NCI-H128 (cell line): ENCODE results near the gene ERLIN1.
"Not testable (repeated sequence)": the region's sequence is repeated elsewhere in the genome, so short reads cannot be mapped to it uniquely, and the experiment has no call there.

Experiments used
- DNase-seq: peaks from one replicate; lab custom pipeline; 2025; ENCODE audit not compliant: unreplicated experiment; lab: John Stamatoyannopoulos, UW

The ERLIN1 gene

GRCh38 chr10:100138921-100139496 is 46.8 kb downstream of the ERLIN1 start:
- DNase-seq = no peak

DNA sequence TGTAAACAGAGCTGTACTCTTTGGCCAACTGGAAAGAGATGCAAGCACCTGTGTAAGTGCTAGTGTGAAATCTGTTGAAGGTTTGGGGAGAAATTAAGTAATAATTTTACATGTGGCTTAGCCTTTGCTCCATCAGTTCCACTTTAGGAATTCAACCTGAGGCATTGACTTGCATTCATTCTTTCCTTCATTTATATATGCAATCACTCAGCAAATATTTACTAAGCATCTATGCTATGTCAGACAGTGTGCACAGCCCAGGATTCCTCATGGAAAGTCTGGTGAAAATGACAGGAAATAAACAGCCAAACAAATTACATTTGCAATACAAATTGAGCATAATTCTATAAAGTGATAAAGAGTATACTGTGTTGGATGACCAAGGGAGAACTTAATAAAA is 50.3 kb downstream of the ERLIN1 start:
- DNase-seq = no peak

- no peak for DNase-seq
Measured at GRCh38 chr10:100133801-100134200, 52.0 kb downstream of the ERLIN1 start.

DNA sequence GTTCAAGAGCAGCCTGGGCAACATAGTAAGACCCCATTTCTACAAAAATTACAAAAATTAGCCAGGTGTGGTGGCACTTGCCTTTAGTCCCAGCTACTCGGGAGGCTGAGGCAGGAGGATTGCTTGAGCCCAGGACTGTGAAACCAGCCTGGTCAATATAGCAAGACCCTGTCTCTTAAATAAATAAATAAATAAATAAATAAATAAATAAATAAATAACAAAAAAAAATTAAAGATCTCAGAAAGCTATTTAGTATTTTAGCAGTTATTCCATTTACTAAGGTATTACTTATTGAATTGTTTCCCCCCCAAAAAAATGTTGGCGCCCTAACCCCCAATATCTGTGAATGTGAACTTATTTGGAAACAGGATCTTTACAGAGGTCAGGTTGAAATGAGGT is 53.4 kb downstream of the ERLIN1 start:
- DNase-seq = no peak

DNA sequence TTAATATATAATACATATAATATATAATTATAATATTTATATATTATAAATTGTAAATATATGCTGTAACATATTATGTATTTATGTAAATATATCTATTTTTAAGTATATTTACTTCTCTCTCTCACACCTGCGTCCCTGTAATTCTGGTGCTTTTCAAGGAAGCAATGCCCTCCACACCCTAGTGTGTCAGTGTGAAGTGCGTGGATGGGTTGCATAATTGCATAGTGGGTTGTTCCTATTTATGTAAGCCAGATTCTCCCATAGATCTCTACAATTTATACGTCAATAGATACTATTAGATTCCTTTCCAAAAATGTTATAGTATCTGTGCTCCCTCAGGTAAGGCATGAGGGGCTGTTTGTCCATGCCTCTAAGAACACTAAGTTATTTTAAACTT is 54.3 kb downstream of the ERLIN1 start:
- no peak for DNase-seq

DNA sequence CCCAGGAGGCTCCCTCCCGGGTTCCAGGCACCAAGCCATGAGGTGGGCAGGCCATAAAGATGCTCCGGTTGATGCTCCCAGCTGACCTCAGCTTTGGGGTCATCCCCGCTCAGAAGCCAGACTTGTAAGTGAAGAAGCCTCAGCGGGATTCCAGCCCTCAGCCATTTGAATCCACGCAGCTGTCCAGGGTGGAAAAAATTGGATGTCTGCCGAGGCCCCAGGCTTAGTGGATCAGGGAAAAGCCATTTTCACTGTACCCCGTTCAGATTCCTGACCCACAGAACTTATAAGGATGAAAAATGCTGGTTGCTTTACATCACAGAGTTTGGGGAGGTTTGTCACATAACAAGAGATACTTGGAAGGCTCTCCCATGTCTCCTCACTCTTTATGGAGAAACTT is 55.0 kb downstream of the ERLIN1 start:
- no peak for DNase-seq

DNA sequence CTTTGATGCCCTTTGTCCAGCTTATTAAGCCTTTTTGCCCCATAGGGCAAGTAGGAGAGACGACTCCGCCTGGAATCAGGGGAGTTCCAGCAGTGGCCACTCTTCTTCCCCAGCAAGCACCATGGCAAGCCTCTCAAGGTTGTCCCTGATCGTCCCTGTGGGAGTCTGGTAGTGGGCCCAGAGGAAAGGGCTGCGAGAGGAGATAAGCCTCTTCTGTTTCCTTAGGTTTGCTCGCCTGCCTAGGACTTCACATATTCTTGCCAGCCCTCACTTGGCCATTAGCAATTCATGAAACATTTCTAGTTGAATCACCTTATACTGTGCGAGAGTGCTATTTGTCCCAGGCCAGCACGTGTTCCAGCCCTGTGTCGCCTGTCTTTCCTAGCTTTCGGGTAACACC is 56.4 kb downstream of the ERLIN1 start:
- DNase-seq = no peak

- no peak for DNase-seq
Measured at GRCh38 chr10:100128951-100129350, 56.9 kb downstream of the ERLIN1 start.

- DNase-seq = not testable (repeated sequence)
Measured at GRCh38 chr10:100125335-100125734, 60.5 kb downstream of the ERLIN1 start.

GRCh38 chr10:100124097-100124496 is 61.7 kb downstream of the ERLIN1 start:
- no peak for DNase-seq

- DNase-seq = no peak
Measured at GRCh38 chr10:100122780-100123179, 63.0 kb downstream of the ERLIN1 start.

DNA sequence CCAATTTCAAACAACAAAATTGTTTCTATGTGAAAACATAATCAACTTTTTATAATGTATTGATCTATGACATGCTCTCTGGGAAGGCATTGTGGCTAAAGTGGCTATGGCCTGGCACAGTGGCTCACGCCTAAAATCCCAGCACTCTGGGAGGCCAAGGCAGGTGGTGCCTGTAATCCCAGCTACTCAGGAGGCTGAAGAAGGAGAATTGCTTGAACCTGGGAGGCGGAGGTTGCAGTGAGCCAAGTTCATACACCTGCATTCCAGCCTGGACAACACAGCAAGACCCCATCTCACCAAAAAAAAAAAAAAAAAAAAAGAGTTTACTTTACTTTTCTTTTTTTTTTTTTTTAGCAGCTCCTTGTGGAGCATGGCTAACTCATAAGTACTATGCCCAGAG is 65.3 kb downstream of the ERLIN1 start:
- DNase-seq = no peak

DNA sequence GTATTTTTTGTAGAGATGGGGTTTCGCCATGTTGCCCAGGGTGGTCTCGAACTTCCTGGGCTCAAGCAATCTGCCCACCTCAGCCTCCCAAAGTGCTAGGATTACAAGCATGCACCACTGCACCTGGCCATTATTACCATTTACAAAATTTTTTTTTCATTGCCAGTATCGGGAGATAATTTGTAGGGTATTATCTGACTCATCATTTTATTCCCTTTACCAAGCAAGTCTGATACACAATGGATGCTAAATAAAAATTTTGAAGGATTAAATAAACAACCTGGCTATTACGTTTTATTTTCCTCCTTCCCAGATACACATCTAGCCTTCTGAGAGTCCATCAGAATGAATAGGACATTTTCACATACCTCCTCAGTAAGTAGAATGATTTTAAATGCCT is 66.1 kb downstream of the ERLIN1 start:
- DNase-seq = no peak

GRCh38 chr10:100114976-100115770 is 70.7 kb downstream of the ERLIN1 start:
- no peak for DNase-seq

DNA sequence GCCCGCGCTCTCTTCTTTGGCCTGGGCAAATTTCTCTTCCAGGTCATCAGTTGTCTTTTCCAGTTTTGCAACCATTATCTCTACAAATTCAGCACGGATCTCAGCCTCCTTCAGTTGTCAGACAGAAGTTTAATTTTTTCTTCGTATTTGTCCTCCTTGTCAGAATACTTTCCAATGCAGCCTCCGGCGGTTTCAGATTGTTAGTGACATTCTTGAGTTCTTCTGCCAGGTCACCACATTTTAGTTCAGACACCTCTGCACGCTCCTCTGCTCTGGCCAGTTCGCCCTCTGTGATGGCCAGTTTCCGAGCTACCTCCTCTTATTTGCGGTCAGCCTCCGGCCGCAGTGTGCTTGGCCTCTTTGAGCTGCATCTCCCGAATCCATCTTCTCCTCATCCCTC is 71.4 kb downstream of the ERLIN1 start:
- DNase-seq = no peak

DNA sequence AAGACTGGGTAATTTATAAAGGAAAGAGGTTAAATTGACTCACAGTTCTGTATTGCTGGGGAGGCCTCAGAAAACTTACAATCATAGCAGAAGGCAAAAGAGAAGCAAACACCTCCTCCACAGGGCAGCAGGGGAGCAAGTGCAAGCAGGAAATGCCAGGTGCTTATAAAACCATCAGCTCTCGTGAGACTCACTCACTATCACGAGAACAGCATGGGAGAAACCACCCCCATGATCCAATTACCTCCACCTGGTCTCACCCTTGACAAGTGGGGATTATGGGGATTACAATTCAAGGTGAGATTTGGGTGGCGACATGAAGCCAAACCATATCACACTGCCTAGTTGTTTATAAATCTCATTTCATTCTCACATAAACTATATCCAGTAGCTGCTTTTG is 76.2 kb downstream of the ERLIN1 start:
- DNase-seq = no peak

GRCh38 chr10:100106865-100107264 is 79.0 kb downstream of the ERLIN1 start:
- DNase-seq = no peak

GRCh38 chr10:100104300-100104699 is 81.5 kb downstream of the ERLIN1 start:
- no peak for DNase-seq

- no peak for DNase-seq
Measured at GRCh38 chr10:100103581-100103980, 82.2 kb downstream of the ERLIN1 start.

- DNase-seq = no peak
Measured at GRCh38 chr10:100101192-100102076, 84.4 kb downstream of the ERLIN1 start.

DNA sequence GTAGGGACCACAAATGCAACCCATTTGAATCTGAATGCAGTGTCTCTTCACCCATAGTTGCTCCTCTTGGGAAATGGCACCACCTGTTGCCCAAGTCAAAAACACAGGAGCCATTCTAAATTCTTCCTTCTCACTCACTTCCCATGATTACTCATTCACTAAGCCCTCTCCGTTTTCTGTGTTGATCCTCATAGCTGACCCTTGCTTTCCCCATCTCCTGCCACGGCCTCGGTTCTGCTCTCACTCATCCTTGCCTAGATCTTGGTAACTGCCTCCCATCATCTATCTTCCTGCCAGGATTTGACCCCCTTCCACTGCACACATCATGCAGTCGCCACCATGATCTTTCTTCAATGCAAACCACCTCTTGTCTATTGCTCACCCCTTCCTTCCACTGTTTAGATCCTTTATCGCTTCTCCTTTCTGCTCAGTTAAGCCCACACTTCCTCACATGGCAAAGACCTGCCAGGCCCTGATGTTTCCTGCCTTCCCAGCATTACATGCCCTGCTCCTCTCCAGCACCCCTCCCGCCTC is 85.1 kb downstream of the ERLIN1 start:
- no peak for DNase-seq
